HG03520 (cell line): ENCODE results near the gene ZAR1.

ENCODE experiments used
- ATAC-seq: cut with Tn5 transposase; IDR thresholded peaks from one replicate; pipeline ENCODE4 v1.9.1; 2021; ENCODE audit warnings: mild to moderate bottlenecking, moderate library complexity; ENCODE audit not compliant: unreplicated experiment

The ZAR1 gene

GRCh38 chr4:48484494-48485168, 5.4 kb upstream of the ZAR1 start:
- ATAC-seq = no peak

GRCh38 chr4:48489683-48490011, 405 bp upstream of the ZAR1 start:
- no peak for ATAC-seq

- no peak for ATAC-seq
Measured at GRCh38 chr4:48490680-48491513, 845 bp downstream of the ZAR1 start.

- ATAC-seq = no peak
Measured at GRCh38 chr4:48491514-48492176, 1.6 kb downstream of the ZAR1 start.

GRCh38 chr4:48493452-48494100, 3.5 kb downstream of the ZAR1 start:
- no peak for ATAC-seq

GRCh38 chr4:48495941-48496340, 5.9 kb downstream of the ZAR1 start:
- no peak for ATAC-seq

GRCh38 chr4:48498895-48499294, 8.8 kb downstream of the ZAR1 start:
- ATAC-seq = no peak

- ATAC-seq = peak; percentile 75
Measured at GRCh38 chr4:48499551-48500066, 9.6 kb downstream of the ZAR1 start.

GRCh38 chr4:48503233-48504025, 13.4 kb downstream of the ZAR1 start:
- ATAC-seq = no peak

- ATAC-seq = no peak
Measured at GRCh38 chr4:48504026-48504330, 13.9 kb downstream of the ZAR1 start.

GRCh38 chr4:48504352-48504751, 14.3 kb downstream of the ZAR1 start:
- no peak for ATAC-seq

GRCh38 chr4:48506716-48507115, 16.7 kb downstream of the ZAR1 start:
- ATAC-seq = no peak

GRCh38 chr4:48509543-48509942, 19.5 kb downstream of the ZAR1 start:
- ATAC-seq = no peak

GRCh38 chr4:48518143-48518542, 28.1 kb downstream of the ZAR1 start:
- ATAC-seq = no peak

GRCh38 chr4:48526406-48526805, 36.4 kb downstream of the ZAR1 start:
- no peak for ATAC-seq

- no peak for ATAC-seq
Measured at GRCh38 chr4:48538358-48538757, 48.3 kb downstream of the ZAR1 start.

- ATAC-seq = no peak
Measured at GRCh38 chr4:48539597-48539996, 49.5 kb downstream of the ZAR1 start.

GRCh38 chr4:48542888-48543287, 52.8 kb downstream of the ZAR1 start:
- no peak for ATAC-seq

GRCh38 chr4:48543796-48544195, 53.7 kb downstream of the ZAR1 start:
- no peak for ATAC-seq
